Neural cell (in vitro differentiated cells): ENCODE data around the gene SYVN1. TPM values are rescaled to one million over a fixed set of nuclear protein-coding genes. Genes with fewer than 3 reads are reported as not detected.

ENCODE experiments used
- H2AFZ ChIP-seq: fragments of 200-600, 300-800 bp; sonication (generic), shearing (Covaris generic); 2 replicates; pipeline ENCODE4 v1.6.0; 2014; ENCODE audit warnings: low read depth, mild to moderate bottlenecking, antibody characterized with exemption, low read length, moderate library complexity
- H3F3A ChIP-seq: fragments of 200-600 bp; shearing (Covaris generic); 2 replicates; pipeline ENCODE4 v1.6.1; 2016; ENCODE audit warnings: mild to moderate bottlenecking, moderate library complexity, mixed read lengths, antibody characterized with exemption, low read length; ENCODE audit not compliant: insufficient read depth, poor library complexity, severe bottlenecking
- H3K27ac ChIP-seq: fragments of 200-600, 300-800 bp; sonication (generic), shearing (Covaris generic); 2 replicates; pipeline ENCODE4 v1.5.1; 2014; ENCODE audit warnings: mild to moderate bottlenecking, low read length, moderate library complexity
- H3K27me3 ChIP-seq: fragments of 300-800, 200-600 bp; sonication (generic), shearing (Covaris generic); 2 replicates; pipeline ENCODE4 v1.6.0; 2014; ENCODE audit warnings: mild to moderate bottlenecking, low read depth, low read length, moderate library complexity; ENCODE audit not compliant: insufficient read depth
- H3K36me3 ChIP-seq: fragments of 300-800, 200-600 bp; sonication (generic), shearing (Covaris generic); 2 replicates; pipeline ENCODE4 v1.5.1; 2014; ENCODE audit warnings: mild to moderate bottlenecking, antibody characterized with exemption, low read length, moderate library complexity; ENCODE audit not compliant: insufficient read depth
- H3K4me2 ChIP-seq: fragments of 300-800, 200-600 bp; sonication (generic), shearing (Covaris generic); 2 replicates; pipeline ENCODE4 v1.6.0; 2014; ENCODE audit warnings: mild to moderate bottlenecking, low read length
- H3K4me3 ChIP-seq: fragments of 300-800, 200-600 bp; sonication (generic), shearing (Covaris generic); 2 replicates; pipeline ENCODE4 v1.5.1; 2014; ENCODE audit warnings: mild to moderate bottlenecking, low read length, moderate library complexity
- H3K79me2 ChIP-seq: fragments of 200-600 bp; shearing (Covaris generic); replicated peaks from 2 replicates; pipeline ENCODE4 v1.6.0; 2014; ENCODE audit warnings: mild to moderate bottlenecking, low read length, moderate library complexity; ENCODE audit not compliant: insufficient read depth
- H3K9ac ChIP-seq: fragments of 300-800, 200-600 bp; sonication (generic), shearing (Covaris generic); 2 replicates; pipeline ENCODE4 v1.6.1; 2016; ENCODE audit warnings: mild to moderate bottlenecking, low read length, mixed read lengths
- H3K9me2 ChIP-seq: fragments of 200-600 bp; shearing (Covaris generic); 2 replicates; pipeline ENCODE4 v1.6.1; 2016; ENCODE audit warnings: mild to moderate bottlenecking, low read length, mixed read lengths; ENCODE audit not compliant: insufficient read depth
- H3K9me3 ChIP-seq: fragments of 200-600, 300-800 bp; sonication (generic), shearing (Covaris generic); 2 replicates; pipeline ENCODE4 v1.6.1; 2016; ENCODE audit warnings: mild to moderate bottlenecking, mixed run types, low read length, moderate library complexity, mixed read lengths
- H4K20me1 ChIP-seq: fragments of 200-600 bp; shearing (Covaris generic); 2 replicates; pipeline ENCODE4 v1.6.1; 2016; ENCODE audit warnings: mild to moderate bottlenecking, mixed run types; ENCODE audit not compliant: insufficient read depth
- EP300 ChIP-seq: fragments of 450-650 bp; conservative IDR thresholded peaks from 2 replicates; pipeline ENCODE4 v1.6.1; 2014; ENCODE audit warnings: antibody characterized with exemption, mild to moderate bottlenecking, moderate library complexity; ENCODE audit not compliant: poor library complexity, severe bottlenecking
- EZH2 ChIP-seq: fragments of 200-600, 300-800 bp; shearing (Covaris generic), sonication (generic); IDR thresholded peaks from 2 replicates; pipeline ENCODE4 v1.6.1; 2014; ENCODE audit warnings: antibody characterized with exemption, low read length, borderline replicate concordance, mild to moderate bottlenecking; ENCODE audit not compliant: insufficient read depth, poor library complexity, severe bottlenecking
- MXI1 ChIP-seq: fragments of 450-650 bp; conservative IDR thresholded peaks from 2 replicates; pipeline ENCODE4 v1.6.1; 2014; ENCODE audit warnings: antibody characterized with exemption, mild to moderate bottlenecking; ENCODE audit not compliant: poor library complexity, severe bottlenecking
- POLR2AphosphoS5 ChIP-seq: IDR thresholded peaks from 2 replicates; pipeline ENCODE4 v1.6.1; 2012
- RAD21 ChIP-seq: fragments of 450-650 bp; conservative IDR thresholded peaks from 2 replicates; pipeline ENCODE4 v1.6.1; 2014; ENCODE audit warnings: antibody characterized with exemption, mild to moderate bottlenecking, moderate library complexity
- SMC3 ChIP-seq: fragments of 450-650 bp; conservative IDR thresholded peaks from 2 replicates; pipeline ENCODE4 v1.6.1; 2014; ENCODE audit warnings: antibody characterized with exemption, mild to moderate bottlenecking, moderate library complexity; ENCODE audit not compliant: poor library complexity
- TAF1 ChIP-seq: IDR thresholded peaks from 2 replicates; pipeline ENCODE4 v1.6.1; 2012; ENCODE audit warnings: low read depth
- polyA plus RNA-seq: library from polyadenylated mRNA; depleted of rRNA; stranded (reverse); fragments of >200 nt; gene quantifications from 2 replicates; pipeline ENCODE4 v1.2.3, GENCODE V29; 2014
- TF ChIP-seq, protein P1 (sequence below): IDR thresholded peaks from 2 replicates; pipeline ENCODE4 v1.6.1; 2012; ENCODE audit warnings: borderline replicate concordance
- TF ChIP-seq, protein P2 (sequence below): fragments of 450-650 bp; IDR thresholded peaks from 2 replicates; pipeline ENCODE4 v1.5.1; 2014; ENCODE audit warnings: antibody characterized with exemption, mild to moderate bottlenecking, moderate library complexity; ENCODE audit not compliant: poor library complexity, severe bottlenecking

SYVN1 gene
- polyA plus RNA-seq, 1 donor from 2014 or later: 12.8 TPM

DNA sequence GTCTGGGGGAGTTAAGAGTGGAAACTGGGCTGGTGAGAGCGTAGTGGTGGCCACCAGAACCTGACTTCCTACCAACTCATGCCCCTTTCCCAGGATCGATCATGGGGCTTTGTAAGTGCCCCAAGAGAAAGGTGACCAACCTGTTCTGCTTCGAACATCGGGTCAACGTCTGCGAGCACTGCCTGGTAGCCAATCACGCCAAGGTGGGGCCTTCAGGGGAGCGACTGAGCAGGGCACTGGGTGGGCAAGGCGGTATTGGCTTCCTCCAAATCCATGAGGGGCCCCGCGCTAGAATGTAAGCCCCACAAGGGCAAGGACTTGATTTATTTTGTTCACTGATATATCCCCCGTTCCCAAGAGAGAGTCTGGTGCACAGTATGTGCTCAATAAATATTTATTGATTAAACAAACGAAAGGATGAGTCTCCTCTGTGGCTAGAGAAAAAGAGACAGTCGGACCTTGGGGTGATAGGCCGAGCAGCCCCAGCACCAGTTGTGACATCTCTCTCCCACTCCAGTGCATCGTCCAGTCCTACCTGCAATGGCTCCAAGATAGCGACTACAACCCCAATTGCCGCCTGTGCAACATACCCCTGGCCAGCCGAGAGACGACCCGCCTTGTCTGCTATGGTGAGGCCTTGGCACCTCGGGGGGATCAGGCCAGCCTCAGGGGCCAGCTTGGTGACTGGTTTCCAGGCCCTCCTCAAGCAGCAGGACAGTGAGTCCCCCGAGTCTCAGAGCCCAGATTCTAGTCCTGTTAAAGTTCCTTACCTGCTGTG is 49.5 kb downstream of the SYVN1 start:
- TF ChIP-seq EZH2 (no peak), RAD21 (no peak), POLR2AphosphoS5 (no peak), TAF1 (no peak), MXI1 (no peak), EP300 (no peak), SMC3 (no peak)
- TF ChIP-seq, protein P1, sequence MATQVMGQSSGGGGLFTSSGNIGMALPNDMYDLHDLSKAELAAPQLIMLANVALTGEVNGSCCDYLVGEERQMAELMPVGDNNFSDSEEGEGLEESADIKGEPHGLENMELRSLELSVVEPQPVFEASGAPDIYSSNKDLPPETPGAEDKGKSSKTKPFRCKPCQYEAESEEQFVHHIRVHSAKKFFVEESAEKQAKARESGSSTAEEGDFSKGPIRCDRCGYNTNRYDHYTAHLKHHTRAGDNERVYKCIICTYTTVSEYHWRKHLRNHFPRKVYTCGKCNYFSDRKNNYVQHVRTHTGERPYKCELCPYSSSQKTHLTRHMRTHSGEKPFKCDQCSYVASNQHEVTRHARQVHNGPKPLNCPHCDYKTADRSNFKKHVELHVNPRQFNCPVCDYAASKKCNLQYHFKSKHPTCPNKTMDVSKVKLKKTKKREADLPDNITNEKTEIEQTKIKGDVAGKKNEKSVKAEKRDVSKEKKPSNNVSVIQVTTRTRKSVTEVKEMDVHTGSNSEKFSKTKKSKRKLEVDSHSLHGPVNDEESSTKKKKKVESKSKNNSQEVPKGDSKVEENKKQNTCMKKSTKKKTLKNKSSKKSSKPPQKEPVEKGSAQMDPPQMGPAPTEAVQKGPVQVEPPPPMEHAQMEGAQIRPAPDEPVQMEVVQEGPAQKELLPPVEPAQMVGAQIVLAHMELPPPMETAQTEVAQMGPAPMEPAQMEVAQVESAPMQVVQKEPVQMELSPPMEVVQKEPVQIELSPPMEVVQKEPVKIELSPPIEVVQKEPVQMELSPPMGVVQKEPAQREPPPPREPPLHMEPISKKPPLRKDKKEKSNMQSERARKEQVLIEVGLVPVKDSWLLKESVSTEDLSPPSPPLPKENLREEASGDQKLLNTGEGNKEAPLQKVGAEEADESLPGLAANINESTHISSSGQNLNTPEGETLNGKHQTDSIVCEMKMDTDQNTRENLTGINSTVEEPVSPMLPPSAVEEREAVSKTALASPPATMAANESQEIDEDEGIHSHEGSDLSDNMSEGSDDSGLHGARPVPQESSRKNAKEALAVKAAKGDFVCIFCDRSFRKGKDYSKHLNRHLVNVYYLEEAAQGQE: no peak
- TF ChIP-seq, protein P2, sequence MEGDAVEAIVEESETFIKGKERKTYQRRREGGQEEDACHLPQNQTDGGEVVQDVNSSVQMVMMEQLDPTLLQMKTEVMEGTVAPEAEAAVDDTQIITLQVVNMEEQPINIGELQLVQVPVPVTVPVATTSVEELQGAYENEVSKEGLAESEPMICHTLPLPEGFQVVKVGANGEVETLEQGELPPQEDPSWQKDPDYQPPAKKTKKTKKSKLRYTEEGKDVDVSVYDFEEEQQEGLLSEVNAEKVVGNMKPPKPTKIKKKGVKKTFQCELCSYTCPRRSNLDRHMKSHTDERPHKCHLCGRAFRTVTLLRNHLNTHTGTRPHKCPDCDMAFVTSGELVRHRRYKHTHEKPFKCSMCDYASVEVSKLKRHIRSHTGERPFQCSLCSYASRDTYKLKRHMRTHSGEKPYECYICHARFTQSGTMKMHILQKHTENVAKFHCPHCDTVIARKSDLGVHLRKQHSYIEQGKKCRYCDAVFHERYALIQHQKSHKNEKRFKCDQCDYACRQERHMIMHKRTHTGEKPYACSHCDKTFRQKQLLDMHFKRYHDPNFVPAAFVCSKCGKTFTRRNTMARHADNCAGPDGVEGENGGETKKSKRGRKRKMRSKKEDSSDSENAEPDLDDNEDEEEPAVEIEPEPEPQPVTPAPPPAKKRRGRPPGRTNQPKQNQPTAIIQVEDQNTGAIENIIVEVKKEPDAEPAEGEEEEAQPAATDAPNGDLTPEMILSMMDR: no peak
- no peaks in the 10 kb centered on the region for H4K20me1 ChIP-seq
- H3K27me3 ChIP-seq: no peaks in the 10 kb centered on the region
- no peaks in the 10 kb centered on the region for H3K9me3 ChIP-seq
- H3F3A ChIP-seq: no peaks in the 10 kb centered on the region
- H3K9me2 ChIP-seq: no peaks in the 10 kb centered on the region
- H3K9ac ChIP-seq: peak overlapping the region; percentile 84
- H3K4me2 ChIP-seq: peak overlapping the region; percentile 88
- H3K79me2 ChIP-seq: peaks cover 23% of the 10 kb centered on the region
- H3K27ac ChIP-seq: peak overlapping the region; percentile 85
- H3K4me3 ChIP-seq: peak overlapping the region; percentile 84
- no peaks in the 10 kb centered on the region for H3K36me3 ChIP-seq
- H2AFZ ChIP-seq: peak overlapping the region; percentile 65

DNA sequence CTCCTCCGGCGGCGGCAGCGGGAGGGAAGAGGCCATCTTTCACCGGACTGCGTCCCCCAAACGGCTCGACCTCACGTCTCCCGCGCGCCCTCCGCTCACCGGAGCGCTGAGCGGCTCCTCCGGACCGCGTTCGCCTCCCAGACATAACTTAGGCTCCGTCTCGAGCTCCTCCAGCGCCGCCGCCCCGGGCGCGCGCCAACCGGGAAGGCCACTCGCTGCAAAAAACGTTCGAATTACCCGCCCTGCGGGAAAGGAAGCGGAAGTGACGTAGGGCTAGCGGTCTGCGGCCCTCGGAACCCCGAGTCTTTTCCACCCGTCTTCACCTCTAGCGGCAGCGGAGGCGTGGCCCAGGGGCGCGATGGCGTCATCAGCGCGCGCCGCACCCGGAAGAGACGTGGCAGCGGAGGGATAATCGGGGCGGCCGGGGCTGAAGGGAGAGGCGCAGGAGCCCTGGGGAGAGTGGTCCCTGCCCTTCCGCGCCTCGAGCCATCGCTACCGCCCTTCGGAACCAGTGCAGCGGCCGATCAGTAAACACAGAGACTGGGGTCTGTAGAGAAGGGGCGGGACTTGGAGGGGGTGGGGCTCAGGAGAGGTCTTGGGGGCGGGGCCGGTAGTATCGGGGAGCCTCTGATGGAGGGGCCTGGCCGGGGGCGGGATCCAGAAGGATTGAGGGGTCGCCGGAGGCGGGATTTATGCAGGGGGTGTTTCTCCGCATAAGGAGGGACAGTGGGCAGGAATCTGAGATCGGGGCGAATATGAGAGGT is 50.3 kb downstream of the SYVN1 start, which contains the start of the genes CDCA5 and ZFPL1:
CDCA5 (minus strand) TSS at position 207 of the 764 bp plus-strand sequence; CDS start at position 145, 62 bp downstream.
ZFPL1 (plus strand) TSS at position 389 of the 764 bp plus-strand sequence. CDS start 477 bp downstream, outside the sequence.
- Histone ChIP-seq H3K9ac (peak within 1 kb of the TSS; percentile 84), H4K20me1 (no peaks in the 10 kb centered on the region), H3K79me2 (peaks cover 23% of the 10 kb centered on the region), H3K4me3 (peak within 1 kb of the TSS; percentile 84), H3K27ac (peak within 1 kb of the TSS; percentile 85), H3K9me3 (no peaks in the 10 kb centered on the region), H3K4me2 (peak within 1 kb of the TSS; percentile 88), H3K9me2 (no peaks in the 10 kb centered on the region), H2AFZ (peak within 1 kb of the TSS; percentile 65), H3K27me3 (no peaks in the 10 kb centered on the region), H3F3A (no peaks in the 10 kb centered on the region), H3K36me3 (no peaks in the 10 kb centered on the region)
- TF ChIP-seq, protein P1: peak; percentile 71
- TF ChIP-seq RAD21 (peak; percentile 19), SMC3 (peak; percentile 26), POLR2AphosphoS5 (peak; percentile 96), EZH2 (no peak), TAF1 (peak; percentile 80), EP300 (peak; percentile 81), MXI1 (peak; percentile 100)
- TF ChIP-seq, protein P2: no peak
